Right lobe of liver (tissue), 4 donors: ENCODE measurements around the gene YLPM1.

Experiments used
- POLR2A ChIP-seq: fragments of 450-650 bp; IDR thresholded peaks from one replicate; pipeline ENCODE4 v1.6.1; 2017; ENCODE audit warnings: antibody characterized with exemption, mild to moderate bottlenecking
- TF ChIP-seq, protein P1 (sequence below), 4 donors: fragments of 200-600 bp in 3 of 4; fragments of 450-650 bp in 1 of 4; IDR thresholded peaks; one replicate each; pipeline versions ENCODE4 v1.5.1 to v1.8.0; 2016 to 2022; ENCODE audit warnings: antibody characterized with exemption in 4 of 4, mild to moderate bottlenecking in 2 of 4
- donor health status: DM: no; HTN: no; CAD: no.
- donor health status: DM: no; HTN: no; CAD: no.
- donor health status: DM: no; HTN: yes; CAD: no.

DNA sequence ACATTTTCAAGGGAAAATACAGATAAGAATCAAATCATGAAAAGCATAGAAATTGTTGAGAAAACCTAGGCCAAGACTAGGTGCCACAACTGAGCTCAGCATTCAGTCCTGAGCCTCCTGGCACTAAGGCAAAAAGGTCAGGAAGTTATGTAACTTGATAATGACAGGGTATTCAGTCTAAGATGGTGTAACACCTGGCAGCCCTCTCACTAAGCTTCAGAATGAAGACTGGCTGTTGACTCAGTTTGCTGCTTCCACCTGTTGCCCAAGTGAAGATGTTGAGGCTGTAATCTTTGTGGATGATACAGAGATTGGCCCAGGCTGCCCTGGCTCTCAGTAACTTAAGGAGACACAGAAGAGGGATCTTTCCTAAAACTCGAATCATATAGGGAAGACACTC, 93.2 kb downstream of the YLPM1 start:
- TF ChIP-seq, protein P1, sequence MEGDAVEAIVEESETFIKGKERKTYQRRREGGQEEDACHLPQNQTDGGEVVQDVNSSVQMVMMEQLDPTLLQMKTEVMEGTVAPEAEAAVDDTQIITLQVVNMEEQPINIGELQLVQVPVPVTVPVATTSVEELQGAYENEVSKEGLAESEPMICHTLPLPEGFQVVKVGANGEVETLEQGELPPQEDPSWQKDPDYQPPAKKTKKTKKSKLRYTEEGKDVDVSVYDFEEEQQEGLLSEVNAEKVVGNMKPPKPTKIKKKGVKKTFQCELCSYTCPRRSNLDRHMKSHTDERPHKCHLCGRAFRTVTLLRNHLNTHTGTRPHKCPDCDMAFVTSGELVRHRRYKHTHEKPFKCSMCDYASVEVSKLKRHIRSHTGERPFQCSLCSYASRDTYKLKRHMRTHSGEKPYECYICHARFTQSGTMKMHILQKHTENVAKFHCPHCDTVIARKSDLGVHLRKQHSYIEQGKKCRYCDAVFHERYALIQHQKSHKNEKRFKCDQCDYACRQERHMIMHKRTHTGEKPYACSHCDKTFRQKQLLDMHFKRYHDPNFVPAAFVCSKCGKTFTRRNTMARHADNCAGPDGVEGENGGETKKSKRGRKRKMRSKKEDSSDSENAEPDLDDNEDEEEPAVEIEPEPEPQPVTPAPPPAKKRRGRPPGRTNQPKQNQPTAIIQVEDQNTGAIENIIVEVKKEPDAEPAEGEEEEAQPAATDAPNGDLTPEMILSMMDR (IDR thresholded peaks at IDR 0.05), result no peak
- TF ChIP-seq POLR2A, result no peak
